NCI-H187 (cell line): Measurements from ENCODE around the gene GRID1.
A peak's percentile ranks its signal among the peaks of the same experiment; 100 is the strongest.

Experiments
- DNase-seq, 2 experiments: peaks; one replicate each; lab custom pipeline; 2025; lab: John Stamatoyannopoulos, UW

GRID1 gene

DNA sequence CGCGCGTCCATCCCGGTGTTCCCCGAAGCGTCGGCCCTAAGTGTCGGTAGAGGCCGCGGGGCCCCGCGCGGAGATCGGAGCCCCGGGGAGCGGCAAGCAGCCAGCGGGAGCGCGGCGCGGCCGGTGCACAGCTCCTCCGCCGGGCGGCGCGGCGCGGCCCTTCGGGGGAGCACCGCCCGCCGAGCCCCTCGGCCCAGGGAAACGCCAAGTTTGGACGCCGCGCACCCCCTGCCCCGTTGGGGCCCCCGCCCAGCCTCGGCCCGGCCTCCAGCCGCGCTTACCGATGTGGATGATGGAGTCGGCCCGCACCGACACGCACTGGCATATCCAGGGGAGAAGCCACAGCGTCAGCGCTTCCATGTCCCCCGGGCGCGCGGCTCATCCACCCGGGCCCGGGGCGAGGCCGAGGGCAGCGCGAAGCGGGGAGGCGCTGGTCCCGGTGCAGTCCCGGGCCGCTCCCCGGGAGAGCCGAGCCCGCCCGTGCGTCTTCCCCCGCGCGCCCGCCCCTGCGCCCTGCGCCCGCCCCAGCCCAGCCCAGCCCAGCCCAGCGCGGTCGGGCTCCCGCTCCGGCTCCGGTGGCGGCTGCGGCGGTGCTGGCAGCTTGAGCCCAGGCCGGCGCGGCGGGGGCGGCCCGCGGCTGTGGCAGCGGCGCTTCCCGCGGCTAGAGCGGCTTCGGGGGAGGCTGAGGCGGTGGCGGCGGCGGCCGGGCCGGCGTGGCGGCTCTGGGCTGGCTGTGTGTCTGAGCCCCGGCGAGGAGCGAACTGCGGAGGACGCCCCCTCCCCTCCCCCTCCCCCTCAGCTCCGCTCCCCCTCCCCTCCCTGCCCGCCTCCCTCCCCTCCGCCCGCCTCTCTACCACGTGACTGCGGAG, at the start of gene GRID1:
Gene GRID1, minus strand, starts transcription at position 763 of the 869 bp plus-strand sequence.
- DNase-seq = no peak

DNA sequence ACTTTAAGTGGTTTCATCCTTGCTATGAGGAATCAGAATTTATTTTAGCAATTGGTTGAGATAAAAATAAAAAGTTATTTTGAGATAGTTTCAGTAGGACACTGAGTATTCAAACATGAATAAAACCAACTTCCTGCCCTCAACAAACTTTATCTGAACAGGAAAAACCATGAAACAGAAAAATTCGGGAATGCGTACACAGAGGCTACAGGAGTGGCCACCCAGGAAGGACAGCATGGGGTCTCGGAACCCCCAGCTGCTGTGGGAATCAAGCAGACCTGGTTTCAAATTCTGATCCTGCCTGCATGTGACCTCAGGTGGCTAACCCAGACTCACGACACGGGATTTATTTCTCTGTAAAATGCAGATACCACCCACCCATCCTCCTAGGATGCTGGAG, 49.0 kb upstream of the GRID1 start:
- DNase-seq = no peak

GRCh38 chr10:86415116-86415515, 48.5 kb upstream of the GRID1 start:
- no peak for DNase-seq

DNA sequence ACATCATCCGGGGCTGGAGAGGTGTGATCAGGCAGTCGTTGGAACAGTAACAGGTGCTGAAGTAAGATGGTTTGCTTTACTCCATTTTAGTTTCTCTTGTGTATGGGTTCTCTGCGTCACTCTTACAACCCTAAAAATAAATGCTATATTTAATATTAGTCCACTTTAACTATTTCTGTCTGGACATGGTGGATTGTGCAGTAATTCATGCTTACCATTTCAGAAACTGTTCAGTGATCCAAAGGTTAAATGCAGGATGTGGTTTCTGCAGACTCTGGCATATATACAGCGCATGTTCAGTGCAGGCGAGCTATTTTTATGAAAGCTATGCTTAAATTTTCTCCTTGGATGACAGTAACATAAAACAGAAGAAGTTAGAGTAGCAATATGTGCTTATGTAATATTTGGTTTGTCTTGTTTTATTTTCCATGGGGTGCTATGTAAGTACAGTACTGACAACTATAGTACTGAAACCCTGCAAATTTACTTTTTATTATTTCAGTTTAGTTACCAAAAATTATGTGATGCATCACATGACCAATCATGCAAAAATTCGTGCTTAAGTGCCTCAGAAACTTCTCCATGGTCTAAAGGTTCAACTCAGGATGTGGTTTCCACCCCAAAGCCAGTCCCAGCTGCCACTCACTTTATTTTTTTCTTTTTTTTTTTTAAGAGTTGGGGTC, 46.6 kb upstream of the GRID1 start:
- DNase-seq = no peak

- no peak for DNase-seq
These were observed 45.4 kb upstream of the GRID1 start for GRCh38 chr10:86411852-86412560.

GRCh38 chr10:86411281-86411841, 44.8 kb upstream of the GRID1 start:
- no peak for DNase-seq

GRCh38 chr10:86410542-86411124, 44.0 kb upstream of the GRID1 start:
- no peak for DNase-seq

GRCh38 chr10:86409183-86409582, 42.6 kb upstream of the GRID1 start:
- no peak for DNase-seq

- no peak for DNase-seq
These were observed 36.7 kb upstream of the GRID1 start for GRCh38 chr10:86403183-86403797.

DNA sequence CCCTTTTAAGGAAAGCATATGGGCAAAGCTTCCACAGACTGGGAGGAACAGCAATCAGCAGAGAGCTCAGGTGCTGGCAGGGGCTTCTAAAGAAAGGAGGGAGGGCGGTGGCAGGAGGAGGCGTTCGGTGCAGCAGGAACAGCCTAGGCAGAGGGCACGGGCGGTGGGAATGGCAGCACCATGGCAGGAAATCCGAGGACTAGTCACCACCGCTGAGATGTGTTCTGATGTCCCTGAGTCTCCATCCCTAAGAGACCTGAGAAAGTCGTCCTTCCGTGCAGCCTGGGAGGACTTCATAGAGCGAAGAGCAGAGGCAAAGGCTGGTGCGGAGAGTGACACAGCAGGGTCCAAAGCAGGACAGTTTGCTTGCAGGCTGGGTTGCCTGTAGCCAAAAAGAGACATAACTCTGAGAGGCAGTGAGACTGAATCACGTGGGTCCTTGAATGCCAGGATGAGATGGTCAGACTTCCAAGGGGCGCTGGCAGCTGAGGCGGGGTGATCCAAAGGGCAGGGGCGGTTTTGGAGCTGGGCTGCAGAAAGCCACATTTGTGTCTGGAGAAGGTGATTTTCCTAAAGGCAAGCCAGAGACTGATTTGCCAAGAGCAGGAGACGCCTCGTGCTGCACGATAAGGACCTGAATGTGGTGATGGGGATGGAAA, 35.8 kb upstream of the GRID1 start:
- DNase-seq = no peak

GRCh38 chr10:86401588-86402282, 35.1 kb upstream of the GRID1 start:
- DNase-seq = no peak

DNA sequence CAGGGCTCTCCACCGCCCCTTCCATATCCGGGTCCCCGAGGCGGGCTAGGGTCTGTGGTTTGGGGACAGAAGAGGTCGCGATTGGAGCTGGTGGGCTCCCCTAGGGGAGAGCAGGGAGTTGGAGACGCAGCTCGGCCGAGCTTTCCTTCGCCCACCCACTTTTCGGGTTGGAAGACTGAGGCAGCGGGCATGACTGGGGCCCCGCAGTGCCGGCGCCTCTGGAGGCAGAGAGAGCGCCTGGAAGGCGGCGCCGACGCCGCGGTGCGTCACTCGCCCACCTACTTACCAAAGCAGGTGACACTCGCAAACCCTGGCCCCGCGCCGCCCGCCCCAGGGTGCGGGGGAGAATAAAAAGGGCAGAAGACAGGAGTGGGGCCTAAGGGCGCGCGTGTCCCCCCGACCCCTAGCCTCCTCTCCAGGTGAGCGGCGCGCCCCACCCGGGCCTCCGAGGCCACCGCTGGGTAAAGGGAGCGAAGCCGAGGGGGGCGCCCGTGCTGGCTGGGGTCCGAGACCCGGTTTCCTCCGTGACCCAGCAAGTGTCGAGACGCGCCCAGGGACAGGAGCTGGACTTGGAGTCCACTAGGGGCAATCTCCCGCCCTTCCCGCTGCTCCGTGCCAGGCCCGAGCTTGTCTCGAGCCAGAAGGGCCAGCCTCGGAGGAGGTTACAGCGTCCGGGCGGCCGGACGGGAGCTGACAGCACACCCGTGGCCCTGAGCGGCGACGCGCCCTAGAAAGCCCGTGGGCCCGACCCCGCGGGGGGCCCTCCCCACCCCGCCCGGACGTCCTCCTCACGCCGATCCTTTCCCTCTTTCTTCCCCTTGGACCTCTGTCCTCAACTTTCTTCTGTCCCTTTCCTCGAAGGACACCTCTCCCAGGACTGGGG, 34.4 kb upstream of the GRID1 start:
- no peak for DNase-seq

- DNase-seq = peak; percentile 54 to 60
These were observed 33.5 kb upstream of the GRID1 start for GRCh38 chr10:86399879-86400704.

GRCh38 chr10:86399514-86399878, 32.9 kb upstream of the GRID1 start:
- DNase-seq = no peak

GRCh38 chr10:86397120-86397519, 30.5 kb upstream of the GRID1 start:
- no peak for DNase-seq

DNA sequence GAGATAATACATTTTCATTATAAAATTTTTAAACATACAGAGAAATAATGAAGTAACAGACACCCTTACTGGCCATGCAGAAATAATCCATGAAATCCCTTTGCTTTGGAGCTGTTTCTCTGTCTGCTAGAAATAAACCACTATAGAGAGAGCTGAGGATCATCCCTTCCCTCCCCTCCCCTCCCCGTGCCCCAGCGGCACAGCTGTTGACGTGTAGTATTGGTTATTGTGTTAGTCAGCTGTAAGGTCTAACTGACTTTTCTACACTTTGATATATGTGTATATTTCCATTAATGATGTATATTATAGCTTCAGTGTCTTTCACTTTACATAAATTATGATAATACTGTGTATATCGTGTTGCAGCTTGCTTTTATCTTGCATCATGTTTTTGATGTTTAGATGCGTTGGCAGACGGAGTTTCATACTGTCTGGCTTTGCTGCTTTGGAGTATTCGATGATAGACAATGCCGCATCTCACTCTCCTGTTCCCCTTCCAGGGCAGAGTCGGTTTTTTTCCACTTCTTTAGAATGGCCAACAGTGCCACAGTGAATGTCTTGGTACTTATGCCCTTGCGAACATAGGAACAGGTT, 27.4 kb upstream of the GRID1 start:
- no peak for DNase-seq

GRCh38 chr10:86393362-86393761, 26.8 kb upstream of the GRID1 start:
- no peak for DNase-seq

DNA sequence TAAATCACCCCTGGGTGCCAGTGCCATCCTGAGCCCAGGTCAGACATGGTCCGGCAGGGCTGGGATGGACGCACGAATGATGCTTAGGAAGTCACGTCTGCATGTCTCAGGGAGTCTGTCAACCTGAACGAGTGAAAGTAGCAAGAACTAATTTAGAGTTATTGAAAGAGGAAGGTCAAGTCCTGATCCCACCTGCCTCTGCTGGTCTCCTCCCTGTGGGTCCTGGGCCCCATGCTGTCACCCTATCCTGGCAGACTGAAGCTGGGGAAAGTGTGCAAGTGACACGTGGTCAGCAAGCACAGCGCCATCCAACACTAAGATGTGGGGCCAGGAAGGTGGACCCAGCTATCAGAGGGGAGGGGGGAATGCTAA, 26.1 kb upstream of the GRID1 start:
- DNase-seq = no peak
